Endothelial cell of umbilical vein (primary cell): ENCODE measurements around the gene SPAG16. TPM values are rescaled to one million over a fixed set of nuclear protein-coding genes. Genes with fewer than 3 reads are reported as not detected.

Experiments used
- BruUV-seq: library from RNA; stranded (reverse); fragments of 400-500 nt; replicated peaks from 2 replicates; lab custom pipeline; 2021; lab: Mats Ljungman, UMichigan
- CTCF ChIA-PET: fragments of 300-600, 350-600 bp; sonication (Branson Sonifier 250); formaldehyde crosslinking; loops from one replicate; lab custom pipeline; 2021; ENCODE audit warnings: antibody characterized with exemption, inconsistent platforms; lab: Charles Lee
- POLR2A ChIA-PET: fragments of 300-600, 350-600 bp; sonication (Branson Sonifier 250); formaldehyde crosslinking; loops from one replicate; lab custom pipeline; 2021; ENCODE audit warnings: antibody characterized with exemption, inconsistent platforms; lab: Charles Lee
- DNase-seq: peaks from one replicate; pipeline ENCODE4 v3.0.0-alpha.2; 2011; ENCODE audit warnings: low read depth, low spot score
- FAIRE-seq: peaks from 2 replicates; lab custom pipeline; 2011; peaks lifted over from hg19 to GRCh38; lab: Jason Lieb, UNC
- H2AFZ ChIP-seq: 2 replicates; pipeline ENCODE4 v1.6.0; 2012; ENCODE audit warnings: low read depth, low read length, control low read depth, inconsistent platforms
- H3K27ac ChIP-seq: 2 replicates; pipeline ENCODE4 v1.5.1; 2011; ENCODE audit warnings: low read depth, mild to moderate bottlenecking, control low read depth, low read length, moderate library complexity; ENCODE audit not compliant: insufficient read depth
- H3K27me3 ChIP-seq, 2 experiments: 2 replicates each; pipeline versions ENCODE4 v1.6.0 to v1.6.1; 2011; ENCODE audit warnings: low read length in 2 of 2, mixed read lengths in 1 of 2; ENCODE audit not compliant: control insufficient read depth in 2 of 2, insufficient read depth in 2 of 2
- H3K36me3 ChIP-seq, 2 experiments: 2 replicates in 1 of 2; 3 replicates in 1 of 2; pipeline ENCODE4 v1.5.1; 2011; ENCODE audit warnings: low read length in 2 of 2, mild to moderate bottlenecking in 1 of 2, moderate library complexity in 1 of 2; ENCODE audit not compliant: control insufficient read depth in 2 of 2, insufficient read depth in 2 of 2; ENCODE audit errors: extremely low read depth in 1 of 2
- H3K4me1 ChIP-seq: 3 replicates; pipeline ENCODE4 v1.5.1; 2011; ENCODE audit warnings: mild to moderate bottlenecking, low read length; ENCODE audit not compliant: control insufficient read depth, insufficient read depth; ENCODE audit errors: extremely low read depth
- H3K4me2 ChIP-seq: 2 replicates; pipeline ENCODE4 v1.6.1; 2011; ENCODE audit warnings: low read length, control low read depth, mixed read lengths; ENCODE audit not compliant: insufficient read depth
- H3K4me3 ChIP-seq, 3 experiments: fragments of 200-600 bp in 1 of 3; sonication (generic), shearing (Covaris generic) in 1 of 3; replicated peaks in 1 of 3; 2 replicates each; pipeline ENCODE4 v1.5.1; 2011 to 2016; ENCODE audit warnings: control low read depth in 3 of 3, low read length in 3 of 3, mild to moderate bottlenecking in 2 of 3, inconsistent platforms in 1 of 3, low read depth in 1 of 3, moderate library complexity in 1 of 3; ENCODE audit not compliant: insufficient read depth in 1 of 3
- H3K79me2 ChIP-seq: 2 replicates; pipeline ENCODE4 v1.6.0; 2012; ENCODE audit warnings: low read length, inconsistent platforms; ENCODE audit not compliant: control insufficient read depth, insufficient read depth
- H3K9ac ChIP-seq: replicated peaks from 2 replicates; pipeline ENCODE3; 2011; ENCODE audit warnings: low read length, control low read depth; ENCODE audit not compliant: insufficient read depth; ENCODE audit errors: extremely low read depth
- H3K9me1 ChIP-seq: replicated peaks from 3 replicates; pipeline ENCODE4 v1.6.0; 2011; ENCODE audit warnings: mild to moderate bottlenecking, low read length; ENCODE audit not compliant: control insufficient read depth, insufficient read depth; ENCODE audit errors: extremely low read depth
- H3K9me3 ChIP-seq: replicated peaks from 2 replicates; pipeline ENCODE4 v1.5.1; 2012; ENCODE audit warnings: low read length, inconsistent platforms; ENCODE audit not compliant: control insufficient read depth, insufficient read depth
- H4K20me1 ChIP-seq: replicated peaks from 2 replicates; pipeline ENCODE3; 2011; ENCODE audit warnings: mild to moderate bottlenecking, low read length; ENCODE audit not compliant: control insufficient read depth, insufficient read depth; ENCODE audit errors: extremely low read depth
- EZH2 ChIP-seq: IDR thresholded peaks from 2 replicates; pipeline ENCODE4 v1.6.1; 2012; ENCODE audit warnings: borderline replicate concordance, low read depth, mild to moderate bottlenecking, moderate library complexity, low read length, inconsistent platforms; ENCODE audit not compliant: severe bottlenecking
- FOS ChIP-seq: IDR thresholded peaks from 2 replicates; pipeline ENCODE4 v1.6.1; 2011; ENCODE audit warnings: mild to moderate bottlenecking, low read length, moderate library complexity, borderline replicate concordance; ENCODE audit not compliant: insufficient read depth
- GATA2 ChIP-seq: IDR thresholded peaks from 2 replicates; pipeline ENCODE4 v1.7.0; 2011; ENCODE audit warnings: low read depth, mild to moderate bottlenecking, moderate library complexity, mixed read lengths, low read length; ENCODE audit not compliant: insufficient read length, insufficient read depth
- JUN ChIP-seq: IDR thresholded peaks from 2 replicates; pipeline ENCODE4 v1.6.1; 2011; ENCODE audit warnings: borderline replicate concordance, low read depth; ENCODE audit not compliant: insufficient read length, insufficient read depth
- MAX ChIP-seq: IDR thresholded peaks from 2 replicates; pipeline ENCODE4 v1.6.1; 2011; ENCODE audit not compliant: insufficient read depth, insufficient read length
- MYC ChIP-seq: IDR thresholded peaks from one replicate; pipeline ENCODE4 v1.6.1; 2011; ENCODE audit warnings: mild to moderate bottlenecking, low read depth, low read length
- POLR2A ChIP-seq: IDR thresholded peaks from 2 replicates; pipeline ENCODE4 v1.6.1; 2012; ENCODE audit warnings: low read depth, mild to moderate bottlenecking, control low read depth, low read length
- POLR2AphosphoS5 ChIP-seq: IDR thresholded peaks from 2 replicates; pipeline ENCODE4 v1.6.1; 2012; ENCODE audit warnings: low read depth, mild to moderate bottlenecking, control low read depth, low read length, moderate library complexity; ENCODE audit not compliant: insufficient read depth
- dilution Hi-C: fragments of 300-500 bp; cut with MboI; formaldehyde crosslinking; loops from one replicate; pipeline ENCODE4 v1.15.0; 2019; ENCODE audit warnings: low sequenced_read_pairs; ENCODE audit not compliant: extremely low pct_ligation_motif_present
- intact Hi-C: fragments of 100-400 bp; cut with micrococcal nuclease; formaldehyde crosslinking; loops from one replicate; pipeline ENCODE4 v1.10.0; 2022
- polyA plus RNA-seq, 4 experiments: library from polyadenylated mRNA; depleted of rRNA in 3 of 4; stranded (reverse) in 3 of 4; unstranded in 1 of 4; fragments of >200 nt; gene quantifications; 2 replicates each; pipeline versions ENCODE4 v1.2.1 to v1.2.3, GENCODE V29; 2011 to 2012; ENCODE audit warnings: missing spikeins in 1 of 4
- total RNA-seq: library from RNA; stranded (reverse); gene quantifications from 2 replicates; pipeline ENCODE4 v1.2.3, GENCODE V29; 2021
- TF ChIP-seq, protein P1 (sequence below), 2 donors: IDR thresholded peaks; 1 replicate in 1 of 2; 2 replicates in 1 of 2; pipeline ENCODE4 v1.5.1; 2011; ENCODE audit warnings: low read length in 2 of 2, mild to moderate bottlenecking in 2 of 2, moderate library complexity in 2 of 2, control low read depth in 1 of 2, inconsistent platforms in 1 of 2, low read depth in 1 of 2; ENCODE audit not compliant: insufficient read depth in 1 of 2; ENCODE audit errors: extremely low read depth in 1 of 2

SPAG16 gene
- total and polyA plus RNA-seq, 2 donors (not counting 3 experiments of a cell fraction or from before 2014, with no cell fraction given), result 4.0 to 7.7 TPM

- TF ChIP-seq JUN (no peak), MAX (no peak), EZH2 (no peak), GATA2 (no peak), POLR2A (no peak), FOS (no peak), POLR2AphosphoS5 (no peak), MYC (no peak)
- TF ChIP-seq, protein P1, sequence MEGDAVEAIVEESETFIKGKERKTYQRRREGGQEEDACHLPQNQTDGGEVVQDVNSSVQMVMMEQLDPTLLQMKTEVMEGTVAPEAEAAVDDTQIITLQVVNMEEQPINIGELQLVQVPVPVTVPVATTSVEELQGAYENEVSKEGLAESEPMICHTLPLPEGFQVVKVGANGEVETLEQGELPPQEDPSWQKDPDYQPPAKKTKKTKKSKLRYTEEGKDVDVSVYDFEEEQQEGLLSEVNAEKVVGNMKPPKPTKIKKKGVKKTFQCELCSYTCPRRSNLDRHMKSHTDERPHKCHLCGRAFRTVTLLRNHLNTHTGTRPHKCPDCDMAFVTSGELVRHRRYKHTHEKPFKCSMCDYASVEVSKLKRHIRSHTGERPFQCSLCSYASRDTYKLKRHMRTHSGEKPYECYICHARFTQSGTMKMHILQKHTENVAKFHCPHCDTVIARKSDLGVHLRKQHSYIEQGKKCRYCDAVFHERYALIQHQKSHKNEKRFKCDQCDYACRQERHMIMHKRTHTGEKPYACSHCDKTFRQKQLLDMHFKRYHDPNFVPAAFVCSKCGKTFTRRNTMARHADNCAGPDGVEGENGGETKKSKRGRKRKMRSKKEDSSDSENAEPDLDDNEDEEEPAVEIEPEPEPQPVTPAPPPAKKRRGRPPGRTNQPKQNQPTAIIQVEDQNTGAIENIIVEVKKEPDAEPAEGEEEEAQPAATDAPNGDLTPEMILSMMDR (IDR thresholded peaks at IDR 0.05; ENCODE audit: extremely low read depth in 1 of 2, insufficient read depth in 1 of 2, low read depth in 1 of 2, low read length in 2 of 2), result no peak
- Histone ChIP-seq H3K4me1 (no peaks in the 10 kb centered on the region), H3K9me3 (no peaks in the 10 kb centered on the region), H3K79me2 (no peaks in the 10 kb centered on the region), H3K4me2 (no peak overlapping the region), H3K4me3 (no peak overlapping the region), H3K9me1 (no peaks in the 10 kb centered on the region), H3K36me3 (no peaks in the 10 kb centered on the region), H3K27ac (no peak overlapping the region), H2AFZ (no peak overlapping the region), H4K20me1 (no peaks in the 10 kb centered on the region), H3K27me3 (no peaks in the 10 kb centered on the region), H3K9ac (no peak overlapping the region)
- dilution Hi-C loops, result no loop called here
- FAIRE-seq (no peak), DNase-seq (no peak)
- intact Hi-C loops, result no loop called here
- ChIA-PET POLR2A (no interaction called here), CTCF (no interaction called here)
- BruUV-seq, result no TSS peak
Measured at GRCh38 chr2:214294426-214294825, 1010.2 kb downstream of the SPAG16 start.
